Activated CD8-positive, alpha-beta memory T cell treated with anti-CD3 and anti-CD28 coated beads for 24 hours (primary cell): ENCODE measurements around the gene GRID2.

Source experiments
- DNase-seq: peaks from one replicate; pipeline ENCODE4 v3.0.0-alpha.2; 2020

The GRID2 gene

DNA sequence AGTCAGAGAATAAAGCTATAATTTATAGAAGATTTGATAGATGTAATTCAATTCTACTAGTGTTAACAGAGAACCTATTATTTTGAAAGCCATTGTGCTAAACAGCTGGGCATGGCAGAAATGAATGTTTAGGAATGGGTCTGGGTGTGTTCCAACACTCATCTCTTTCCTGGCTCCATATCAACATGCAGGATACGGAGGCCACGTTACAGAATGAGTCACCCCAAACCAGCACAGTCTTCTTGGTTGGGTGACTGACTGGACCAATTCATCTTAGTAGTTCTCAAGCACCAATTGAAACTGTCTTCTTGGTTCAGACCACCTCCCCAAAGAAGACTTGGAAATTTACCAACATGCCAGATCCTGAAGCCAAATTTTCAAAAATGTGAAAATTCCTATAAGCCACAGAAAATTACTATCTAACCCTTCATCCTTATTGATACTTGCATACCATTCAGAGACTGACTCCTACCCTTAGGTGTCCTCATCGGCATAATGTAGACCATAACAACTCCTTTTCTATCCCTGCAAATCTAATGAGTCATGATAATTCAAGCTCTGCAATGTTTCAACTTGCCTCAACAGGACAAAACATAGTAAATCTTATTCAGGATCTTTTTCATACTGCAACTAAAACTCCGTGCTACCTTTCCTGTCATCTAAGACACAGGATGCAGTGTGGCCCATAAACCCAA is 1472.8 kb downstream of the GRID2 start:
- no peak for DNase-seq

DNA sequence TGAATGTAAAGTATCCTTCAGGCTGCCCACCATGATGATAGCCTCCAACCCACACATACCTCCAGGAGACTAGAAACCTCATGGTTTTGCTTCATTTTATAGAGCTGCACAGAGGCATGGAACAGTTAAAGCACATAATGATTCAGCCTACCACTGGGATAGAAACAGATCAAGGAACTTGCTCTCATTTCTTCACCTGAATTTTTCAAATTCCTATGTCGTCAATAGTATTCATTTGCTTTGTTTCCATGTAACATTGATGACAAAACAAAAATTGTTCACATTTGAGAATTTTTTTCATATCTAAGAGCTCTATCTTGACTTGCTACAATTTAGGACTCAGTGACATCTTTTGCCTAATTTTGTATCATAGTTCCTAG is 1473.3 kb downstream of the GRID2 start:
- DNase-seq: no peak

- no peak for DNase-seq
Observed at GRCh38 chr4:93779228-93779627, 1475.5 kb downstream of the GRID2 start.

DNA sequence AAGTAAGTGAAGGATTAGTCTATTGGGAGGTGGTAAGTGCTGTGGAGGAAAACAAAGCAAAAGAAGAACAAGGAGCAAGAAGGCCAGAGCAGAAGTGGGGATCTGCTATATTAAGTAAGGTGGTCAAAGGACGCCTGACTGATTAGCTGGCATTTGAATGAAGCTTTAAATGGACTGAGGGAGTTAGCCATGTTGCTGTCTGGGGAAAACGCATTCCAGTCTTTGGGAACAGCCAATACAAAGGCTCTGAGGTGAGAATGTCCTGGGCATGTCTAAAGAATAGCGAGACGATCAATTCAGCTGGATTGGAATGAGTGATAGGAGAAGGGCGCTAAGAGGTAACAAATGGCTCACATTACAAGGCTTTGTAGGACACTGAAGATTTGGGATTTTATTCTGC is 1476.3 kb downstream of the GRID2 start:
- DNase-seq: no peak

DNA sequence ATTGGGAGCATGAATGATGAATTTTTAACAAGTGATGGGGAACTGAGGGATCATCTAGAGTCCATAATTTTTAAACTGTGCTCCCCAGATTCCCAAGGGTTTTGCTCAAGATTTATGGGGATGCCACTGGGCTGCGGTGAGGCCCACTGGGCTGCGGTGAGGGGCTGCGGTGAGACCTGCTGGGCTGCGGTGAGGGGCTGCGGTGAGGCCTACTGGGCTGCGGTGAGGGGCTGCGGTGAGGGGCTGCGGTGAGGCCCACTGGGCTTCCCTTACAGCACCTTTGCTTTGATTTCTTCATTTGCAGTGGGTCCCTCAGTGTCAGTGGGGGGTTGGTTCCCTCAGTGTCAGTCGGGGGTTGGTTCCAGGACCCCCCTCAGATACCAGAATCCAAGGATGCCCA is 1477.4 kb downstream of the GRID2 start:
- DNase-seq: no peak

DNA sequence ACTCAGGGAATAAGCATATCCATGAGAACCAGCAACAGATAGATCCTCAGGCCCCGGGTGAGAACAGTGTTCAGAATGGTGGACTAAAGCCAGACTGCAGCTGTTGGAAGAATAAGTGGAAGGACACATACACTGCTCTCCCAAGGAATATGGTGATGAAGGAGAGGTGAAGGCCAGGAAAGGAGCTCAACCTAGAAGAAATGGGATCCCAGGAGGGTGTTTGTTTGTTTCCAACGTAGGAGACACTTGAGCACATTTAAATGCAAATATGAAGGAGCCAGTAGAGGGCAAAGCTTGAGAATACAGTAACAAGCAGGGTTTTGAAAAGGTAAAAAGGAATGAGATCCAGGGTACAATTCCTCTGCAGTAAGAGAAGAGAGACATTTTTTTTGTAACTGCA is 1482.4 kb downstream of the GRID2 start:
- DNase-seq: no peak

DNA sequence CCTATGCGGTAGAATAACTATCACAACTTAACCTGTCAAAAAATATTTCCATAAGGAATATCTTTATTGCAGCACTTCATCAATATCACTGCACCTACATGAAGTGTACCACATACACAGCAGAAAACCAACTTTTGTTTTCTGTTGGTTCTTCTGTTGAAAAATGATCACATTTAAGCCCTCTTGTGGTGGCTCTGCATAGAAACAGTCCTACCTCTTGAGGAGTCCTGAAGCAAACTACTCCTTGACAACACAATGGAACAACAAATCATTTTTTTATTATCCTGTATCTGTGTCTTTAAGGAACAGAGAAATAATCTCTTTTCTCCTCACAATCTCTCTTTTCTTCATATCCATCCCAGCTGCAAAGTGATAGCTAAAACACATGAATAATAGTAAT is 1484.9 kb downstream of the GRID2 start:
- no peak for DNase-seq

DNA sequence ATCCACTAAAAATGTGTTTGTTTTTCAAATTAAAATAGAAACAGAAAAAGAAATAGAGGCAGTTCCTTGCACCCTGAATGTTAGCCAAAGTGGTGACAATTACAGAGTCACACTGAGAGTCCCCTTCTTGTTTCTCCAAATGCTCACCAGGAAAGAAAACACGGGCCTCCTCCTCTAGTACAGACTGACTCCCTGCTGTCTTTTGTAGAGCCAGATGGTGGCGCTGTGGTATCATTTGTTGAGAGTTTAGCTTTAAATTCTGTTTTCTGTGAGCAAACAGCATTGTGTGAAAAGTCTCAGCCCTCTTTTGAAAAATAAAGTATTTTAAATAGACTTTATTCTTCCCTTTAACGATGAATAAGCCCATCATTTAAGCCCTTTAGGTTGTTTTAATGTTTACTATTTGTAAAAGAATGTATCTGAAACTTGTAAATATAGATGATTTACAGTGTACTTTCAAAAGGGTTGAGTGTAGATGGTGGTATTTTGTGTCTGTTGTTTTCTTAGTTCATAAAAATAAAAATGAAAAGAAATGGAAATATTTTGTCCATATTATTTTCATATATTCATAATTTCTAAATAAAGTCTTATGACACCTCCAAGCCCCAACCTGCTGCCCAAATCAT is 1487.9 kb downstream of the GRID2 start:
- DNase-seq: no peak

DNA sequence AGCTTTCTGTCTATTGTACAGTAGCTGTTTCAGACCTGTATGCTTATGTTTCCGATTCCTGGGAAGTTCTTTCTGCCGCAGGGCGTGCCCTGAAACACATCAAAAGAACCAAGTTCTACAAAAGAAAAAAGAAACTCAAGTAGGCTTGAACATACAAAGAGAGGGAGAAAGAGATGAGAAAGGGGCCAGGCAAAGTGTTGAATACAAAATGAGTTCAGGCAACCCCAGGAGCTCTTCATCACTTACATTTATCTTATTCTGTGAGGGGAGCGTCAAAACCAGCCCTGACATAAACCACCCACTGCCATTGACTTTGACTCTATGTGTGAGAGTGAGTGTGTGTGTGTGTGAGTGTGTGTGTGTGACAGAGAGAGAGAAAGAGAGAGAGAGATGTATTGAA is 1498.3 kb downstream of the GRID2 start:
- DNase-seq: no peak

DNA sequence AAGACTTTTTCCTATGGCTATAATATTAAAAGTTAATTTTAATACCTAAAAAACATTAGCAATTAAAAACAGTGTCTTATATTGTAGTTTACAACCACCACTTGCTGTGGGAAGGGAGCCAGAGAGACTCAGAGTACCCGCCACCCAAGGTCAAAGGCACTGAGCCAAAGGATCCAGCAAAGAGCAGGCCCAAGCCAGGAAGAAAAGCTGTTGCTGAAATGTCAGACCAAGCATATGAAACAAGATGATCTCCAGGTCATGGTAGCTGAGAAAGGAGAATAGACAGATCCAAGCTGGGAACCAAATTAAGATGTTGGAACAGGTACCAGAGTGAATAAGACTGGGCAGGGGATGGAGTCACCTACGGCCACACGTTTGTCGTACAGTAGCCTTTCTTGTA is 1506.0 kb downstream of the GRID2 start:
- no peak for DNase-seq

- no peak for DNase-seq
Observed at GRCh38 chr4:93810340-93810992, 1506.7 kb downstream of the GRID2 start.

GRCh38 chr4:93813092-93813491 is 1509.3 kb downstream of the GRID2 start:
- DNase-seq: no peak

- no peak for DNase-seq
Observed at GRCh38 chr4:93814141-93814540, 1510.4 kb downstream of the GRID2 start.

DNA sequence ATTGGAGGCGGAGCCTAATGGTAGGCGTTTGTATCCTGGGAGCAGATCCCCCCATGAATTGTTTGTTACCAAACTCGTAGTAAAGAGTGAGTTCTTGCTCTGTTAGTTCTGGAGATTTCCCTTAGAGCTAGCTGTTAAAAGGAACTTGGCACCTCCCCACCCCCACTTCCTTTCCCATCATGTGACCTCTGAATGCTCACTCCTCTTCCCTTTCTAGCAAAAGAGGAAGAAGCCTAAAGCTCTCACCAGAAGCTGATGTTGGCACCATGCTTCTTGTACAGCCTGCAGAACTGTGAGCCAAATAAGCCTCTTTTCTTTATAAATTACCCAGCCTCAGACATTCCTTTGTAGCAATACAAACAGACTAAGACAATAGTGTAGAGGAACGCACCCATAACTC is 1511.0 kb downstream of the GRID2 start:
- DNase-seq: no peak
